Lung (tissue), 12 donors: ENCODE data around the gene ERFL. TPM values are rescaled to one million over a fixed set of nuclear protein-coding genes. Genes with fewer than 3 reads are reported as not detected.

Experiments used
- ATAC-seq: fragments of 200-7000 bp; cut with Tn5 transposase; one replicate; pipeline ENCODE4 v1.9.1; 2020; ENCODE audit warnings: moderate number of reproducible peaks; ENCODE audit not compliant: insufficient read depth, low FRiP score
- DNase-seq, 3 donors: peaks; one replicate each; pipeline ENCODE4 v3.0.0-alpha.2; 2013 to 2017
- H3K27ac ChIP-seq, 2 donors: one replicate each; pipeline ENCODE4 v1.5.1; 2013; ENCODE audit warnings: mild to moderate bottlenecking in 2 of 2, moderate library complexity in 2 of 2, control low read depth in 1 of 2, inconsistent platforms in 1 of 2, low read depth in 1 of 2, low read length in 1 of 2
- H3K27me3 ChIP-seq, 3 donors: one replicate each; pipeline ENCODE4 v1.5.1; 2013; ENCODE audit warnings: low read length in 2 of 3; ENCODE audit not compliant: control insufficient read depth in 3 of 3, insufficient read depth in 3 of 3
- H3K36me3 ChIP-seq, 4 donors: one replicate each; pipeline ENCODE4 v1.5.1; 2013; ENCODE audit warnings: low read length in 4 of 4, mild to moderate bottlenecking in 1 of 4, moderate library complexity in 1 of 4; ENCODE audit not compliant: control insufficient read depth in 4 of 4, insufficient read depth in 4 of 4
- H3K4me1 ChIP-seq, 5 donors: one replicate each; pipeline ENCODE4 v1.5.1; 2013; ENCODE audit warnings: low read length in 5 of 5, mild to moderate bottlenecking in 2 of 5, moderate library complexity in 1 of 5; ENCODE audit not compliant: control insufficient read depth in 5 of 5, insufficient read depth in 5 of 5
- H3K4me3 ChIP-seq: one replicate; pipeline ENCODE4 v1.5.1; 2013; ENCODE audit warnings: mild to moderate bottlenecking, control low read depth, moderate library complexity
- H3K9ac ChIP-seq, 2 donors: one replicate each; pipeline ENCODE4 v1.5.1; 2013; ENCODE audit warnings: low read length in 2 of 2, control low read depth in 1 of 2; ENCODE audit not compliant: insufficient read depth in 1 of 2
- H3K9me3 ChIP-seq, 4 donors: one replicate each; pipeline ENCODE4 v1.5.1; 2013; ENCODE audit warnings: low read length in 3 of 4, mild to moderate bottlenecking in 1 of 4, moderate library complexity in 1 of 4; ENCODE audit not compliant: control insufficient read depth in 4 of 4, insufficient read depth in 3 of 4
- CTCF ChIP-seq: IDR thresholded peaks from 2 replicates; pipeline ENCODE4 v1.5.1; 2012; ENCODE audit warnings: mild to moderate bottlenecking; ENCODE audit errors: control extremely low read depth, extremely low read depth
- WGBS, 2 donors: extraction: QIAGEN DNeasy Blood & Tissue Kit; methylation state at CpG; one replicate each; pipeline ENCODE4 v1.1.7; 2013; 5-methylcytosine and 5-hydroxymethylcytosine counted together
- polyA plus RNA-seq, 2 donors: library from polyadenylated mRNA; stranded (reverse); fragments of 200-250 nt; gene quantifications; one replicate each; pipeline ENCODE4 v1.2.1, GENCODE V29; 2013
- total RNA-seq, 2 donors: library from RNA; depleted of rRNA in 1 of 2; stranded (reverse); fragments of >200 nt in 1 of 2; gene quantifications; one replicate each; pipeline ENCODE4 v1.2.1, GENCODE V29; 2014 to 2021
- donor health status: control.
- donor health status: control.
- donor health status: Bipolar disorder and iron deficiency.
- donor health status: healthy.
- donor health status: DM: yes; HTN: yes; CAD: no.

The ERFL gene
- total and polyA plus RNA-seq, 4 donors: 0.16 to 0.67 (median 0.37) TPM; not detected in 1

DNA sequence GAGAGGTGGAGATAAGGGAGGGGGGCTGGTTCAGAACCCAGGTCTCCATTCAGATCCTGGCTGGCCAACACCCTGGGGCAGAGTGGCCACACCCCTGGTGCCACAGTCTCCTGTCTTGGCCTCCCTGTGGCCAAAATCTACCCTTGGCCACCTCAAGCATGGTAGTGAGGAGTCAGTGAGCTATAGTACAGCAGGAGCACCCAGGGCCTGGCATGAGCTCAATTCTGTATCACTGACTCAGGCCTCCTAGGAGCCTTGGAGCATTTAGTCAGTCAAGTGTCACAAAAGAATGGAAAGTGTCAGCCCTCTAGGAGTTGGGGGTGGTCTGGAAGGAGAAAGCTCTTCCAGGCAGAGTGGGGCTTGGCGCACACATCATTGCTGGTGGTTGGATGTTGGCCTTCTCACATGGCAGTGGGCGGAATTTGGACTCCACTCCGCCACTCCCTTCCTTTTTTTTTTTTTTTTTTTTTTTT is 57.8 kb downstream of the ERFL start:
- H3K27me3 ChIP-seq: no peaks in the 10 kb centered on the region
- H3K4me1 ChIP-seq: peaks cover 0 to 4% (median 0%) of the 10 kb centered on the region in 5 donors
- no peak overlapping the region for H3K9ac ChIP-seq
- H3K4me3 ChIP-seq: no peak overlapping the region
- H3K9me3 ChIP-seq: no peaks in the 10 kb centered on the region
- DNase-seq (peak in 1 of 3 donors; percentile 38), ATAC-seq (no peak)
- H3K36me3 ChIP-seq: peaks cover 7 to 39% (median 13%) of the 10 kb centered on the region in 4 donors
- WGBS, 2 donors: 35 to 58% methylated on average over 3 of the region's 3 CpGs
- peak overlapping the region in 1 of 2 donors; percentile 5 for H3K27ac ChIP-seq
- TF ChIP-seq CTCF: no peak

DNA sequence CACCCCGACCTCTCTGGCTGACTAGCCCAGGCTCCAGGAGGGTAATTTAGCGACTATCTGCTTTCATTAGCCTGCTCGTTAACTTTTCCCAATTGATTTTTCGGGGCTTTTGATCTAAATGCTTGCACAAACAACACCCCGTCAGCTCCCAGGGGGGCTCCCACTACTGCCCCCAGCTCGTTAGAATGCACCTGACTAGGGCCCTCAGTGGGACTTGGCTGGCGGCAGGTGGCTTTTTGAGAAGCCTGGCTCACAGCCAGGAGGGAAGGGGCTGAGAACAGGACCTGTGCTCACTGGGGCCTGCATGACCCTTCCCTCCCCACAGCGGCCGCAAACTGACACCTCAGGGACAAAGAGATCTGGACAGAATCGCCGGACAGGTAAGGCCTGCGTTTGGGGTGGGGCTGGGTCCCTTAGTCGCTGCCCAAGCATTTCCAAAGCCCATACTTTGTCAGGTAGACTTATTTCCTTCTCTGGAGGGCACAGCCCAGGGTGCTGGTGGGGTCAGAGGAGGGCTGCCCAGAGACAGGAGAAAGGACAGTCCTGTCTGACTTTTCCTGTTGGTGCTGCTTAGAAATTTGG is 58.8 kb downstream of the ERFL start:
- TF ChIP-seq CTCF: no peak
- DNase-seq (no peak), ATAC-seq (no peak)
- 82 to 89% methylated on average over 13 of the region's 13 CpGs for WGBS, 2 donors
- no peaks in the 10 kb centered on the region for H3K9me3 ChIP-seq
- H3K4me3 ChIP-seq: no peak overlapping the region
- no peak overlapping the region for H3K9ac ChIP-seq
- H3K4me1 ChIP-seq: peaks cover 0 to 4% (median 0%) of the 10 kb centered on the region in 5 donors
- no peak overlapping the region for H3K27ac ChIP-seq
- no peaks in the 10 kb centered on the region for H3K27me3 ChIP-seq
- peaks cover 9 to 44% (median 20%) of the 10 kb centered on the region in 4 donors for H3K36me3 ChIP-seq

DNA sequence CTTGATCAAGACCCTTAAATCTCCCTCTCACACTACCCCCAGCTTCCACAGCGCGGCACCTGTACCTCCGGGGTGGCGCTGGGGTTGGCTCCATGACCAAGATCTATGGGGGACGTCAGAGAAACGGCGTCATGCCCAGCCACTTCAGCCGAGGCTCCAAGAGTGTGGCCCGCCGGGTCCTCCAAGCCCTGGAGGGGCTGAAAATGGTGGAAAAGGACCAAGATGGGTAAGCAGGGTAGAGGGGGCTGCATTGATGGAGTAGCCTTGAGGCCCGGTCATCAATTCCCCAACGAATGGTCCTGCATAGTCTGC is 59.3 kb downstream of the ERFL start:
- H3K36me3 ChIP-seq: peaks cover 14 to 49% (median 26%) of the 10 kb centered on the region in 4 donors
- 78 to 84% methylated on average over 12 of the region's 12 CpGs for WGBS, 2 donors
- H3K27me3 ChIP-seq: no peaks in the 10 kb centered on the region
- ATAC-seq: no peak
- no peak for TF ChIP-seq CTCF
- peaks cover 0 to 4% (median 0%) of the 10 kb centered on the region in 5 donors for H3K4me1 ChIP-seq
- DNase-seq: no peak
- no peaks in the 10 kb centered on the region for H3K9me3 ChIP-seq
- no peak overlapping the region for H3K9ac ChIP-seq
- no peak overlapping the region for H3K4me3 ChIP-seq
- no peak overlapping the region for H3K27ac ChIP-seq
